ENCODE results near the gene TFAP2C.
"Not testable (repeated sequence)": the region's sequence is repeated elsewhere in the genome, so short reads cannot be mapped to it uniquely, and the experiment has no call there.

Gene TFAP2C

GRCh38 chr20:56617489-56617888 is 11.6 kb upstream of the TFAP2C start:
- no peak for DNase-seq

- no peak for DNase-seq
Observed at GRCh38 chr20:56621730-56622129, 7.4 kb upstream of the TFAP2C start.

- not testable (repeated sequence) for DNase-seq
Observed at GRCh38 chr20:56623930-56624329, 5.2 kb upstream of the TFAP2C start.

GRCh38 chr20:56624786-56625681 is 4.1 kb upstream of the TFAP2C start:
- no peak for DNase-seq

GRCh38 chr20:56625837-56626236 is 3.3 kb upstream of the TFAP2C start:
- no peak for DNase-seq

- peak; percentile 13 for DNase-seq
Observed at GRCh38 chr20:56626367-56627121, 2.6 kb upstream of the TFAP2C start.

GRCh38 chr20:56627122-56628014 is 1.7 kb upstream of the TFAP2C start:
- no peak for DNase-seq

- no peak for DNase-seq
Observed at GRCh38 chr20:56628015-56628872, 862 bp upstream of the TFAP2C start.

GRCh38 chr20:56629464-56630085 is 469 bp downstream of the TFAP2C start:
- no peak for DNase-seq

GRCh38 chr20:56630086-56630493 is 984 bp downstream of the TFAP2C start:
- no peak for DNase-seq

- no peak for DNase-seq
Observed at GRCh38 chr20:56630506-56631317, 1.6 kb downstream of the TFAP2C start.

GRCh38 chr20:56631318-56631989 is 2.3 kb downstream of the TFAP2C start:
- no peak for DNase-seq

GRCh38 chr20:56631990-56632327 is 2.9 kb downstream of the TFAP2C start:
- DNase-seq, result no peak

- no peak for DNase-seq
Observed at GRCh38 chr20:56634307-56634706, 5.2 kb downstream of the TFAP2C start.

- no peak for DNase-seq
Observed at GRCh38 chr20:56634735-56635385, 5.8 kb downstream of the TFAP2C start.

- peak; percentile 54 for DNase-seq
Observed at GRCh38 chr20:56636716-56637115, 7.6 kb downstream of the TFAP2C start.

- DNase-seq, result no peak
Observed at GRCh38 chr20:56637576-56637975, 8.5 kb downstream of the TFAP2C start.

- no peak for DNase-seq
Observed at GRCh38 chr20:56646599-56646998, 17.5 kb downstream of the TFAP2C start.

- DNase-seq, result no peak
Observed at GRCh38 chr20:56653211-56653610, 24.1 kb downstream of the TFAP2C start.

- DNase-seq, result no peak
Observed at GRCh38 chr20:56656632-56657031, 27.5 kb downstream of the TFAP2C start.
